GM04503 (cell line): ENCODE measurements around the gene CNIH4.
"Not testable (repeated sequence)": the region's sequence is repeated elsewhere in the genome, so short reads cannot be mapped to it uniquely, and the experiment has no call there.

Source experiments
- DNase-seq: peaks from one replicate; pipeline ENCODE4 v3.0.0-alpha.2; 2012; ENCODE audit warnings: low read depth

CNIH4 gene

GRCh38 chr1:224356685-224357625 lies at the start of gene CNIH4:
CNIH4 (plus strand) TSS chr1:224356879; CDS start chr1:224356925, 46 bp downstream.
- peak; percentile 81 for DNase-seq

GRCh38 chr1:224308064-224308463 lies 48.6 kb upstream of the CNIH4 start:
- DNase-seq: no peak

- DNase-seq: not testable (repeated sequence)
These were observed 45.2 kb upstream of the CNIH4 start for GRCh38 chr1:224311503-224311902.

- DNase-seq: no peak
These were observed 44.7 kb upstream of the CNIH4 start for GRCh38 chr1:224312025-224312424.

- DNase-seq: no peak
These were observed 39.2 kb upstream of the CNIH4 start for GRCh38 chr1:224317383-224318045.

GRCh38 chr1:224321706-224322105 lies 35.0 kb upstream of the CNIH4 start:
- DNase-seq: no peak

GRCh38 chr1:224325959-224326358 lies 30.7 kb upstream of the CNIH4 start:
- no peak for DNase-seq

- no peak for DNase-seq
These were observed 28.0 kb upstream of the CNIH4 start for GRCh38 chr1:224328644-224329043.

- DNase-seq: no peak
These were observed 27.2 kb upstream of the CNIH4 start for GRCh38 chr1:224329484-224329841.

GRCh38 chr1:224329842-224330753 lies 26.6 kb upstream of the CNIH4 start, which contains the start of gene NVL:
NVL (minus strand) TSS chr1:224330172; CDS start chr1:224330127, 45 bp downstream.
- DNase-seq: peak; percentile 47

GRCh38 chr1:224331326-224331725 lies 25.4 kb upstream of the CNIH4 start:
- no peak for DNase-seq

GRCh38 chr1:224331824-224332223 lies 24.9 kb upstream of the CNIH4 start:
- no peak for DNase-seq

- peak; percentile 28 for DNase-seq
These were observed 23.3 kb upstream of the CNIH4 start for GRCh38 chr1:224333309-224333926.

- peak; percentile 49 for DNase-seq
These were observed 22.5 kb upstream of the CNIH4 start for GRCh38 chr1:224333939-224334786.

- DNase-seq: no peak
These were observed 18.4 kb upstream of the CNIH4 start for GRCh38 chr1:224338150-224338838.

- DNase-seq: no peak
These were observed 17.1 kb upstream of the CNIH4 start for GRCh38 chr1:224339442-224340033.

GRCh38 chr1:224340453-224341384 lies 16.0 kb upstream of the CNIH4 start:
- not testable (repeated sequence) for DNase-seq

- no peak for DNase-seq
These were observed 13.0 kb upstream of the CNIH4 start for GRCh38 chr1:224343679-224344078.
